ENCODE measurements around the gene CLDN5. TPM values are rescaled to one million over a fixed set of nuclear protein-coding genes. Genes with fewer than 3 reads are reported as not detected.
A peak's percentile ranks its signal among the peaks of the same experiment; 100 is the strongest.

CLDN5 gene
- 10 to 100 TPM in 1 of 2 donors, 1 to 10 TPM in 1; 8.5 to 48.3 TPM for polyA plus RNA-seq

GRCh38 chr22:19524170-19525115 lies at the start of gene CLDN5:
CLDN5 (minus strand) TSS chr22:19524410; CDS start chr22:19524255, 155 bp downstream.
- Histone ChIP-seq H3K9me3 (ENCODE audit: control insufficient read depth in 2 of 2, insufficient read depth in 1 of 2, low read depth in 1 of 2, low read length in 1 of 2) (no peaks in the 10 kb centered on the region), H3K4me1 (ENCODE audit: control insufficient read depth in 2 of 2, insufficient read depth in 2 of 2, low read length in 1 of 2) (peaks cover 6 to 15% of the 10 kb centered on the region in 2 donors), H3K4me3 (ENCODE audit: low read depth in 1 of 2, low read length in 2 of 2) (peak within 1 kb of the TSS; percentile 34 to 52), H3K27ac (ENCODE audit: low read depth in 2 of 2, low read length in 1 of 2) (peak within 1 kb of the TSS; percentile 29 to 52), H3K36me3 (ENCODE audit: control insufficient read depth in 2 of 2, insufficient read depth in 2 of 2, low read length in 1 of 2) (no peaks in the 10 kb centered on the region), H3K27me3 (ENCODE audit: control insufficient read depth in 1 of 2, insufficient read depth in 2 of 2, low read length in 2 of 2) (peaks cover 0 to 15% of the 10 kb centered on the region in 2 donors)
- WGBS, 2 donors: 5 to 7% methylated on average over 56 to 69 of the region's 69 CpGs

- Histone ChIP-seq H3K36me3 (ENCODE audit: control insufficient read depth in 2 of 2, insufficient read depth in 2 of 2, low read length in 1 of 2) (no peaks in the 10 kb centered on the region), H3K9me3 (ENCODE audit: control insufficient read depth in 2 of 2, insufficient read depth in 1 of 2, low read depth in 1 of 2, low read length in 1 of 2) (no peaks in the 10 kb centered on the region), H3K4me1 (ENCODE audit: control insufficient read depth in 2 of 2, insufficient read depth in 2 of 2, low read length in 1 of 2) (peaks cover 0 to 10% of the 10 kb centered on the region in 2 donors), H3K4me3 (ENCODE audit: low read depth in 1 of 2, low read length in 2 of 2) (no peak overlapping the region), H3K27me3 (ENCODE audit: control insufficient read depth in 1 of 2, insufficient read depth in 2 of 2, low read length in 2 of 2) (no peaks in the 10 kb centered on the region), H3K27ac (ENCODE audit: low read depth in 2 of 2, low read length in 1 of 2) (peak overlapping the region in 1 of 2 donors; percentile 21)
- 60 to 65% methylated on average over 6 of the region's 6 CpGs for WGBS, 2 donors
Measured at GRCh38 chr22:19571995-19572394, 47.8 kb upstream of the CLDN5 start.

- WGBS, 2 donors: 60 to 66% methylated on average over 5 of the region's 5 CpGs
- no peaks in the 10 kb centered on the region for H3K9me3 ChIP-seq (ENCODE audit: control insufficient read depth in 2 of 2, insufficient read depth in 1 of 2, low read depth in 1 of 2, low read length in 1 of 2)
- H3K27me3 ChIP-seq (ENCODE audit: control insufficient read depth in 1 of 2, insufficient read depth in 2 of 2, low read length in 2 of 2): no peaks in the 10 kb centered on the region
- no peak overlapping the region for H3K4me3 ChIP-seq (ENCODE audit: low read depth in 1 of 2, low read length in 2 of 2)
- peaks cover 0 to 7% of the 10 kb centered on the region in 2 donors for H3K4me1 ChIP-seq (ENCODE audit: control insufficient read depth in 2 of 2, insufficient read depth in 2 of 2, low read length in 1 of 2)
- peak overlapping the region in 1 of 2 donors; percentile 21 for H3K27ac ChIP-seq (ENCODE audit: low read depth in 2 of 2, low read length in 1 of 2)
- no peaks in the 10 kb centered on the region for H3K36me3 ChIP-seq (ENCODE audit: control insufficient read depth in 2 of 2, insufficient read depth in 2 of 2, low read length in 1 of 2)
Measured at GRCh38 chr22:19571207-19571795, 47.1 kb upstream of the CLDN5 start.

GRCh38 chr22:19569976-19570375 lies 45.8 kb upstream of the CLDN5 start:
- Histone ChIP-seq H3K36me3 (ENCODE audit: control insufficient read depth in 2 of 2, insufficient read depth in 2 of 2, low read length in 1 of 2) (no peaks in the 10 kb centered on the region), H3K4me3 (ENCODE audit: low read depth in 1 of 2, low read length in 2 of 2) (no peak overlapping the region), H3K27me3 (ENCODE audit: control insufficient read depth in 1 of 2, insufficient read depth in 2 of 2, low read length in 2 of 2) (no peaks in the 10 kb centered on the region), H3K27ac (ENCODE audit: low read depth in 2 of 2, low read length in 1 of 2) (no peak overlapping the region), H3K9me3 (ENCODE audit: control insufficient read depth in 2 of 2, insufficient read depth in 1 of 2, low read depth in 1 of 2, low read length in 1 of 2) (no peaks in the 10 kb centered on the region), H3K4me1 (ENCODE audit: control insufficient read depth in 2 of 2, insufficient read depth in 2 of 2, low read length in 1 of 2) (peaks cover 0 to 7% of the 10 kb centered on the region in 2 donors)
- 82 to 92% methylated on average over 2 of the region's 2 CpGs for WGBS, 2 donors

- Histone ChIP-seq H3K27me3 (ENCODE audit: control insufficient read depth in 1 of 2, insufficient read depth in 2 of 2, low read length in 2 of 2) (no peaks in the 10 kb centered on the region), H3K4me1 (ENCODE audit: control insufficient read depth in 2 of 2, insufficient read depth in 2 of 2, low read length in 1 of 2) (peaks cover 0 to 7% of the 10 kb centered on the region in 2 donors), H3K27ac (ENCODE audit: low read depth in 2 of 2, low read length in 1 of 2) (no peak overlapping the region), H3K36me3 (ENCODE audit: control insufficient read depth in 2 of 2, insufficient read depth in 2 of 2, low read length in 1 of 2) (no peaks in the 10 kb centered on the region), H3K4me3 (ENCODE audit: low read depth in 1 of 2, low read length in 2 of 2) (no peak overlapping the region), H3K9me3 (ENCODE audit: control insufficient read depth in 2 of 2, insufficient read depth in 1 of 2, low read depth in 1 of 2, low read length in 1 of 2) (no peaks in the 10 kb centered on the region)
- 59 to 85% methylated on average over 1 of the region's 1 CpG for WGBS, 2 donors
Measured at GRCh38 chr22:19569276-19569640, 45.0 kb upstream of the CLDN5 start.

GRCh38 chr22:19568337-19569275 lies 44.4 kb upstream of the CLDN5 start:
- Histone ChIP-seq H3K27ac (ENCODE audit: low read depth in 2 of 2, low read length in 1 of 2) (no peak overlapping the region), H3K4me1 (ENCODE audit: control insufficient read depth in 2 of 2, insufficient read depth in 2 of 2, low read length in 1 of 2) (peaks cover 0 to 7% of the 10 kb centered on the region in 2 donors), H3K4me3 (ENCODE audit: low read depth in 1 of 2, low read length in 2 of 2) (no peak overlapping the region), H3K36me3 (ENCODE audit: control insufficient read depth in 2 of 2, insufficient read depth in 2 of 2, low read length in 1 of 2) (no peaks in the 10 kb centered on the region), H3K9me3 (ENCODE audit: control insufficient read depth in 2 of 2, insufficient read depth in 1 of 2, low read depth in 1 of 2, low read length in 1 of 2) (no peaks in the 10 kb centered on the region), H3K27me3 (ENCODE audit: control insufficient read depth in 1 of 2, insufficient read depth in 2 of 2, low read length in 2 of 2) (no peaks in the 10 kb centered on the region)
- WGBS, 2 donors: 69 to 76% methylated on average over 9 of the region's 9 CpGs

- WGBS, 2 donors: 80 to 81% methylated on average over 24 of the region's 24 CpGs
- Histone ChIP-seq H3K36me3 (ENCODE audit: control insufficient read depth in 2 of 2, insufficient read depth in 2 of 2, low read length in 1 of 2) (no peaks in the 10 kb centered on the region), H3K4me1 (ENCODE audit: control insufficient read depth in 2 of 2, insufficient read depth in 2 of 2, low read length in 1 of 2) (peaks cover 0 to 5% of the 10 kb centered on the region in 2 donors), H3K27me3 (ENCODE audit: control insufficient read depth in 1 of 2, insufficient read depth in 2 of 2, low read length in 2 of 2) (no peaks in the 10 kb centered on the region), H3K9me3 (ENCODE audit: control insufficient read depth in 2 of 2, insufficient read depth in 1 of 2, low read depth in 1 of 2, low read length in 1 of 2) (no peaks in the 10 kb centered on the region), H3K4me3 (ENCODE audit: low read depth in 1 of 2, low read length in 2 of 2) (no peak overlapping the region), H3K27ac (ENCODE audit: low read depth in 2 of 2, low read length in 1 of 2) (no peak overlapping the region)
Measured at GRCh38 chr22:19567157-19568009, 43.2 kb upstream of the CLDN5 start.

- 89 to 90% methylated on average over 45 to 52 of the region's 52 CpGs for WGBS, 2 donors
Measured at GRCh38 chr22:19566279-19567156, 42.3 kb upstream of the CLDN5 start.

More at GRCh38 chr22:19566279-19567156, 42.3 kb upstream of the CLDN5 start:
- no peaks in the 10 kb centered on the region for H3K36me3 ChIP-seq (ENCODE audit: control insufficient read depth in 2 of 2, insufficient read depth in 2 of 2, low read length in 1 of 2)
- no peaks in the 10 kb centered on the region for H3K27me3 ChIP-seq (ENCODE audit: control insufficient read depth in 1 of 2, insufficient read depth in 2 of 2, low read length in 2 of 2)
- no peaks in the 10 kb centered on the region for H3K9me3 ChIP-seq (ENCODE audit: control insufficient read depth in 2 of 2, insufficient read depth in 1 of 2, low read depth in 1 of 2, low read length in 1 of 2)
- H3K27ac ChIP-seq (ENCODE audit: low read depth in 2 of 2, low read length in 1 of 2): no peak overlapping the region
- no peaks in the 10 kb centered on the region for H3K4me1 ChIP-seq (ENCODE audit: control insufficient read depth in 2 of 2, insufficient read depth in 2 of 2, low read length in 1 of 2)
- no peak overlapping the region for H3K4me3 ChIP-seq (ENCODE audit: low read depth in 1 of 2, low read length in 2 of 2)

All from esophagus (tissue), 2 donors.